Neural cell (in vitro differentiated cells): ENCODE results near the gene PSMB7. TPM values are rescaled to one million over a fixed set of nuclear protein-coding genes. Genes with fewer than 3 reads are reported as not detected.

ENCODE experiments used
- H2AFZ ChIP-seq: fragments of 200-600, 300-800 bp; sonication (generic), shearing (Covaris generic); 2 replicates; pipeline ENCODE4 v1.6.0; 2014; ENCODE audit warnings: low read depth, mild to moderate bottlenecking, antibody characterized with exemption, low read length, moderate library complexity
- H3F3A ChIP-seq: fragments of 200-600 bp; shearing (Covaris generic); 2 replicates; pipeline ENCODE4 v1.6.1; 2016; ENCODE audit warnings: mild to moderate bottlenecking, moderate library complexity, mixed read lengths, antibody characterized with exemption, low read length; ENCODE audit not compliant: insufficient read depth, poor library complexity, severe bottlenecking
- H3K27ac ChIP-seq: fragments of 200-600, 300-800 bp; sonication (generic), shearing (Covaris generic); 2 replicates; pipeline ENCODE4 v1.5.1; 2014; ENCODE audit warnings: mild to moderate bottlenecking, low read length, moderate library complexity
- H3K27me3 ChIP-seq: fragments of 300-800, 200-600 bp; sonication (generic), shearing (Covaris generic); 2 replicates; pipeline ENCODE4 v1.6.0; 2014; ENCODE audit warnings: mild to moderate bottlenecking, low read depth, low read length, moderate library complexity; ENCODE audit not compliant: insufficient read depth
- H3K36me3 ChIP-seq: fragments of 300-800, 200-600 bp; sonication (generic), shearing (Covaris generic); 2 replicates; pipeline ENCODE4 v1.5.1; 2014; ENCODE audit warnings: mild to moderate bottlenecking, antibody characterized with exemption, low read length, moderate library complexity; ENCODE audit not compliant: insufficient read depth
- H3K4me2 ChIP-seq: fragments of 300-800, 200-600 bp; sonication (generic), shearing (Covaris generic); 2 replicates; pipeline ENCODE4 v1.6.0; 2014; ENCODE audit warnings: mild to moderate bottlenecking, low read length
- H3K4me3 ChIP-seq: fragments of 300-800, 200-600 bp; sonication (generic), shearing (Covaris generic); 2 replicates; pipeline ENCODE4 v1.5.1; 2014; ENCODE audit warnings: mild to moderate bottlenecking, low read length, moderate library complexity
- H3K79me2 ChIP-seq: fragments of 200-600 bp; shearing (Covaris generic); replicated peaks from 2 replicates; pipeline ENCODE4 v1.6.0; 2014; ENCODE audit warnings: mild to moderate bottlenecking, low read length, moderate library complexity; ENCODE audit not compliant: insufficient read depth
- H3K9ac ChIP-seq: fragments of 300-800, 200-600 bp; sonication (generic), shearing (Covaris generic); 2 replicates; pipeline ENCODE4 v1.6.1; 2016; ENCODE audit warnings: mild to moderate bottlenecking, low read length, mixed read lengths
- H3K9me2 ChIP-seq: fragments of 200-600 bp; shearing (Covaris generic); 2 replicates; pipeline ENCODE4 v1.6.1; 2016; ENCODE audit warnings: mild to moderate bottlenecking, low read length, mixed read lengths; ENCODE audit not compliant: insufficient read depth
- H3K9me3 ChIP-seq: fragments of 200-600, 300-800 bp; sonication (generic), shearing (Covaris generic); 2 replicates; pipeline ENCODE4 v1.6.1; 2016; ENCODE audit warnings: mild to moderate bottlenecking, mixed run types, low read length, moderate library complexity, mixed read lengths
- H4K20me1 ChIP-seq: fragments of 200-600 bp; shearing (Covaris generic); 2 replicates; pipeline ENCODE4 v1.6.1; 2016; ENCODE audit warnings: mild to moderate bottlenecking, mixed run types; ENCODE audit not compliant: insufficient read depth
- CTCF ChIP-seq: fragments of 450-650 bp; IDR thresholded peaks from 2 replicates; pipeline ENCODE4 v1.5.1; 2014; ENCODE audit warnings: antibody characterized with exemption, mild to moderate bottlenecking, moderate library complexity; ENCODE audit not compliant: poor library complexity, severe bottlenecking
- EP300 ChIP-seq: fragments of 450-650 bp; conservative IDR thresholded peaks from 2 replicates; pipeline ENCODE4 v1.6.1; 2014; ENCODE audit warnings: antibody characterized with exemption, mild to moderate bottlenecking, moderate library complexity; ENCODE audit not compliant: poor library complexity, severe bottlenecking
- EZH2 ChIP-seq: fragments of 200-600, 300-800 bp; shearing (Covaris generic), sonication (generic); IDR thresholded peaks from 2 replicates; pipeline ENCODE4 v1.6.1; 2014; ENCODE audit warnings: antibody characterized with exemption, low read length, borderline replicate concordance, mild to moderate bottlenecking; ENCODE audit not compliant: insufficient read depth, poor library complexity, severe bottlenecking
- MXI1 ChIP-seq: fragments of 450-650 bp; conservative IDR thresholded peaks from 2 replicates; pipeline ENCODE4 v1.6.1; 2014; ENCODE audit warnings: antibody characterized with exemption, mild to moderate bottlenecking; ENCODE audit not compliant: poor library complexity, severe bottlenecking
- POLR2AphosphoS5 ChIP-seq: IDR thresholded peaks from 2 replicates; pipeline ENCODE4 v1.6.1; 2012
- RAD21 ChIP-seq: fragments of 450-650 bp; conservative IDR thresholded peaks from 2 replicates; pipeline ENCODE4 v1.6.1; 2014; ENCODE audit warnings: antibody characterized with exemption, mild to moderate bottlenecking, moderate library complexity
- REST ChIP-seq: IDR thresholded peaks from 2 replicates; pipeline ENCODE4 v1.6.1; 2012; ENCODE audit warnings: borderline replicate concordance
- SMC3 ChIP-seq: fragments of 450-650 bp; conservative IDR thresholded peaks from 2 replicates; pipeline ENCODE4 v1.6.1; 2014; ENCODE audit warnings: antibody characterized with exemption, mild to moderate bottlenecking, moderate library complexity; ENCODE audit not compliant: poor library complexity
- TAF1 ChIP-seq: IDR thresholded peaks from 2 replicates; pipeline ENCODE4 v1.6.1; 2012; ENCODE audit warnings: low read depth
- polyA plus RNA-seq: library from polyadenylated mRNA; depleted of rRNA; stranded (reverse); fragments of >200 nt; gene quantifications from 2 replicates; pipeline ENCODE4 v1.2.3, GENCODE V29; 2014

PSMB7 gene
- polyA plus RNA-seq, 1 donor from 2014 or later, result 363 TPM

- no peak for TF ChIP-seq CTCF
These were observed 22.8 kb upstream of the PSMB7 start (continued) for GRCh38 chr9:124438091-124438490.

GRCh38 chr9:124437086-124437485 is 21.8 kb upstream of the PSMB7 start:
- TF ChIP-seq SMC3, result no peak
- H4K20me1 ChIP-seq, result no peaks in the 10 kb centered on the region
- no peak overlapping the region for H2AFZ ChIP-seq

GRCh38 chr9:124436320-124436719 is 21.1 kb upstream of the PSMB7 start:
- H3K9me2 ChIP-seq, result no peaks in the 10 kb centered on the region
- TF ChIP-seq REST, result no peak
- no peak for TF ChIP-seq MXI1
- no peak for TF ChIP-seq CTCF
- no peak for TF ChIP-seq RAD21
- no peak for TF ChIP-seq EP300
- TF ChIP-seq SMC3, result no peak
- TF ChIP-seq TAF1, result no peak
- no peak for TF ChIP-seq EZH2
- no peak for TF ChIP-seq POLR2AphosphoS5
- H3K36me3 ChIP-seq, result no peaks in the 10 kb centered on the region

More at GRCh38 chr9:124437086-124437485, 21.8 kb upstream of the PSMB7 start:
- H3K79me2 ChIP-seq, result no peaks in the 10 kb centered on the region
- no peak overlapping the region for H3K9ac ChIP-seq
- no peaks in the 10 kb centered on the region for H3F3A ChIP-seq
- H3K4me3 ChIP-seq, result no peak overlapping the region
- H3K27me3 ChIP-seq, result no peaks in the 10 kb centered on the region
- no peaks in the 10 kb centered on the region for H3K9me2 ChIP-seq
- no peaks in the 10 kb centered on the region for H3K36me3 ChIP-seq
- H3K9me3 ChIP-seq, result no peaks in the 10 kb centered on the region
- no peak overlapping the region for H3K27ac ChIP-seq
- H3K4me2 ChIP-seq, result no peak overlapping the region

More at GRCh38 chr9:124436320-124436719, 21.1 kb upstream of the PSMB7 start:
- no peaks in the 10 kb centered on the region for H3K9me3 ChIP-seq
- no peaks in the 10 kb centered on the region for H3F3A ChIP-seq
- no peaks in the 10 kb centered on the region for H4K20me1 ChIP-seq
- no peaks in the 10 kb centered on the region for H3K79me2 ChIP-seq
- H3K27ac ChIP-seq, result no peak overlapping the region
- H3K9ac ChIP-seq, result no peak overlapping the region
- no peaks in the 10 kb centered on the region for H3K27me3 ChIP-seq
- H2AFZ ChIP-seq, result no peak overlapping the region
- H3K4me3 ChIP-seq, result no peak overlapping the region
- H3K4me2 ChIP-seq, result no peak overlapping the region
